CD4-positive, alpha-beta T cell treated with Interleukin-12 subunit alpha and Interleukin-12 subunit beta, for 1 hour (primary cell): Measurements from ENCODE around the gene NOTCH4.
"Not testable (repeated sequence)": the region's sequence is repeated elsewhere in the genome, so short reads cannot be mapped to it uniquely, and the experiment has no call there.

ENCODE experiments used
- DNase-seq: peaks from one replicate; pipeline ENCODE4 v3.0.0-alpha.2; 2020

Gene NOTCH4

GRCh38 chr6:32223258-32224235 is at the start of gene NOTCH4:
Gene NOTCH4, minus strand, starts transcription at chr6:32224067. Its CDS starts 139 bp downstream, at chr6:32223928.
- DNase-seq, result no peak

- peak; percentile 13 for DNase-seq
Observed at GRCh38 chr6:32271429-32271828, 47.6 kb upstream of the NOTCH4 start.

GRCh38 chr6:32268459-32268858 is 44.6 kb upstream of the NOTCH4 start:
- not testable (repeated sequence) for DNase-seq

GRCh38 chr6:32267035-32267434 is 43.2 kb upstream of the NOTCH4 start:
- no peak for DNase-seq

- not testable (repeated sequence) for DNase-seq
Observed at GRCh38 chr6:32257262-32257661, 33.4 kb upstream of the NOTCH4 start.

GRCh38 chr6:32255199-32256153 is 31.6 kb upstream of the NOTCH4 start:
- peak; percentile 69 for DNase-seq

- no peak for DNase-seq
Observed at GRCh38 chr6:32254761-32255198, 30.9 kb upstream of the NOTCH4 start.

GRCh38 chr6:32252331-32253009 is 28.6 kb upstream of the NOTCH4 start:
- no peak for DNase-seq

- no peak for DNase-seq
Observed at GRCh38 chr6:32249262-32249661, 25.4 kb upstream of the NOTCH4 start.

GRCh38 chr6:32247401-32247800 is 23.5 kb upstream of the NOTCH4 start:
- DNase-seq, result no peak

GRCh38 chr6:32244946-32245398 is 21.1 kb upstream of the NOTCH4 start:
- peak; percentile 77 for DNase-seq

- DNase-seq, result no peak
Observed at GRCh38 chr6:32244270-32244669, 20.4 kb upstream of the NOTCH4 start.

GRCh38 chr6:32242318-32242813 is 18.5 kb upstream of the NOTCH4 start:
- DNase-seq, result not testable (repeated sequence)

GRCh38 chr6:32240686-32241085 is 16.8 kb upstream of the NOTCH4 start:
- no peak for DNase-seq

GRCh38 chr6:32239462-32239861 is 15.6 kb upstream of the NOTCH4 start:
- no peak for DNase-seq

- peak; percentile 18 for DNase-seq
Observed at GRCh38 chr6:32234934-32235333, 11.1 kb upstream of the NOTCH4 start.

- no peak for DNase-seq
Observed at GRCh38 chr6:32226434-32226833, 2.6 kb upstream of the NOTCH4 start.

GRCh38 chr6:32224696-32225095 is 829 bp upstream of the NOTCH4 start:
- no peak for DNase-seq

GRCh38 chr6:32222333-32223230 is 1.3 kb downstream of the NOTCH4 start:
- DNase-seq, result no peak

- DNase-seq, result no peak
Observed at GRCh38 chr6:32220021-32220420, 3.8 kb downstream of the NOTCH4 start.

GRCh38 chr6:32218167-32218566 is 5.7 kb downstream of the NOTCH4 start:
- no peak for DNase-seq
